GM10266 (cell line): ENCODE results near the gene DRC1.
"Not testable (repeated sequence)": the region's sequence is repeated elsewhere in the genome, so short reads cannot be mapped to it uniquely, and the experiment has no call there.

Experiments used
- DNase-seq: peaks from one replicate; pipeline ENCODE4 v3.0.0; 2012; ENCODE audit errors: extremely low spot score
- CTCF ChIP-seq: IDR thresholded peaks from 2 replicates; pipeline ENCODE4 v1.5.1; 2012; ENCODE audit warnings: mild to moderate bottlenecking, low read depth; ENCODE audit not compliant: control insufficient read depth, insufficient read depth; ENCODE audit errors: missing control alignments

Gene DRC1

DNA sequence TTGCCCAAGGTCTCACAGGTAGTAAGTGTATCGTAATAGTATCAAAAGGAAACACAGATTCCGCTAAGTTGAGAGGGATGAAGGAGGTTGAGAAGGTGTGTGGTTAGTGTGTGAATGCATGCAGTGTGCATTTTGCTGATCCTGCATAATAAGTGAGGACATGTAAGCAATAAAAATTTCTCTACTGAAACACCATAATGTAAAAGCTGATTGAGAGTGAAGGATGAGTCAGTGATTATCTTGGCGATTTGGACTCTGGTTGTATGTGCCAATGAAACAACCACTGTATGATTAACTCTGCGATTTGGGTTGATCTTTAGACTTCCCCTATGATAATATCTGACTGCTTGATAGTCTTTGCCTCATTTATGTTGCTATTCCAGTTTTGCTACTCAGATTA is 38.4 kb upstream of the DRC1 start:
- TF ChIP-seq CTCF, result no peak
- no peak for DNase-seq

DNA sequence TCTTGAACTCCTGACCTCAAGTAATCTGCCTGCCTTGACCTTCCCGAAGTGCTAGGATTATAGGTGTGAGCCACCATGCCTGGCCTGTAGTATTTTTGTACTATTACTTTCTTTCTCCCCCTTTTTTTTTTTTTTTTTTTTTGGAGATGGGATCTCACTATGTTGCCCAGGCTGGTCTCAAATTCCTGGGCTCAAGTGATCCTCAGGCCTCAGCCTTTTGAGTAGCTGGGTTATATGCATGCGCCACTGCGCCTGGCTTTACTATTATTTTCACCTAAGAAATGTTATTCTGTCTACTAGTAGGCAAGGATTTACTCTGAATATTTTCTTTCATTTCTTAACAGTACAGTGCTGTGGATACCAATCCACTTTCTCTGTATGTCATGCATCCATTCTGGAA is 37.8 kb upstream of the DRC1 start:
- no peak for TF ChIP-seq CTCF
- no peak for DNase-seq

DNA sequence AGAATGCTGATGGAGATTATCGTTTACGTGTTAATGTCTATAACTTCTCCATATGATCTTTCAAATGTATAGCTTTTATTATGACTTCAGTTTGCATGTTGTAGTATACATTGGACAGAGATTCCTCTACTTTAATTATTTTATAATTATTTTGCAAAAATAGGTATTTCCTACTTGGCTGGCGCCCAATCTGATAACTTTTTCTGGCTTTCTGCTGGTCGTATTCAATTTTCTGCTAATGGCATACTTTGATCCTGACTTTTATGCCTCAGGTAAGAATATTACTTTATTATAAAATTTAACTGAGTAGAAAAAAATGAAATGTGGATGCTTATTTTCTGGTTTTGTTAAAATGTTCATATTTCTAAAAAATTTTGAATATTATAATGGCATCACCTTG is 37.1 kb upstream of the DRC1 start:
- TF ChIP-seq CTCF, result no peak
- no peak for DNase-seq

DNA sequence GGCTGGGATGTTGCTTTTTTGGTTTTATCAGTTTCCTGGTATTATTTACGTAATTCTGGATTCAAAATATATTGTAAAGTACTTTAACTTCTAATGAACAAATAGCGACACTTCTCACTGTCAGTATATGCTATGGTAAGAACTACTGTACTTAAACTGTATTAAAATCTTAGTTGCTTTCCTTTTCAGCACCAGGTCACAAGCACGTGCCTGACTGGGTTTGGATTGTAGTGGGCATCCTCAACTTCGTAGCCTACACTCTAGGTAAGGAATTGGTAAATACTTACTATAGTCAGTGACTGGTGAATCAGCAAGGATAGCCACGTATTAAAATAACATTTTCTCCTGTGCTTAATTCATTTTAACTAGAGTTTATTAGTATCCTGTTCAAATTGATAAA is 34.8 kb upstream of the DRC1 start:
- DNase-seq, result no peak
- TF ChIP-seq CTCF, result no peak

DNA sequence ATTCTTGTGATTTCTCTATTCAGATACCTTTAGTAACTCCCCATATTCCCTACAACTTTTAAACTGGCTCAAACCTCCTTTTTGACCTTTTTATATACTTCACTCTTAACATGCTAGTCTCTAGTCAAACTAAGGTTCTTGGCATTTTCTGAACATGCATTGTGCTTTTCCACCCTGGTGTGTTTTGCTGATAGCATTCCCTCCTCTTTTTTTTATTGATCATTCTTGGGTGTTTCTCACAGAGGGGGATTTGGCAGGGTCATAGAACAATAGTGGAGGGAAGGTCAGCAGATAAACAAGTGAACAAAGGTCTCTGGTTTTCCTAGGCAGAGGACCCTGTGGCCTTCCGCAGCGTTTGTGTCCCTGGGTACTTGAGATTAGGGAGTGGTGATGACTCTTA is 32.1 kb upstream of the DRC1 start:
- DNase-seq, result not testable (repeated sequence)

DNA sequence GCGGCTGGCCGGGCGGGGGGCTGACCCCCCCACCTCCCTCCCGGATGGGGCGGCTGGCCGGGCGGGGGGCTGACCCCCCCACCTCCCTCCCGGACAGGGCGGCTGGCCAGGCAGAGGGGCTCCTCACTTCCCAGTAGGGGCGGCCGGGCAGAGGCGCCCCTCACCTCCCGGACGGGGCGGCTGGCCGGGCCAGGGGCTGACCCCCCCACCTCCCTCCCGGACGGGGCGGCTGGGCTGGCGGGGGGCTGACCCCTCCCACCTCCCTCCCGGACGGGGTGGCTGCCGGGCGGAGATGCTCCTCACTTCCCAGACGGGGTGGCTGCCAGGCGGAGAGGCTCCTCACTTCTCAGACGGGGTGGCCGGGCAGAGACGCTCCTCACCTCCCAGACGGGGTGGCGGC is 30.8 kb upstream of the DRC1 start:
- not testable (repeated sequence) for DNase-seq

DNA sequence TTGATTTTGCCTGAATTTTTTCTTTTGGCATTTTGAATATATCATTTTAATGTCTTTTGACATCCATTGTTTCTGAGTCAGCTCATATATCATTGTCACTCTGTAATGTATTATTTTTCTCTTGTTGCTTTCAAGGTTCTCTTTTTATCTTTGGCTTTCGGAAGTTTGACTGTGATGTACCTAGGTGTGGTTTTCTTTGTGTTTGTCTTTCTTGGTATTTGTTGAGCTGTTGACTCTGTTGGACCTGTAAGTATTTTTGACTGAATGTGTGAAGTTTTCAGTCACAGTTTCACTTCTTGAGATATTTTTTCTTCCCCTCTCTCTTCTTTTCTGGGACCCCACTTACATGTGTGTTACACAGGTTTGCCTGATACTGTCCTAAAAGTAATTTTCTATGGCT is 24.9 kb upstream of the DRC1 start:
- no peak for DNase-seq

GRCh38 chr2:26380281-26380680 is 21.4 kb upstream of the DRC1 start:
- no peak for TF ChIP-seq CTCF
- no peak for DNase-seq

More for the DNA sequence above, 24.9 kb upstream of the DRC1 start:
- no peak for TF ChIP-seq CTCF
